Measurements from ENCODE around the gene PRLR.

- no peak for TF ChIP-seq POLR2AphosphoS5 (IDR thresholded peaks at IDR 0.05)
- TF ChIP-seq CTCF (IDR thresholded peaks at IDR 0.05 in 8 of 11, conservative IDR thresholded peaks at IDR 0.05 in 3 of 11): no peak
These were observed 103.3 kb downstream of the PRLR start for GRCh38 chr5:35127006-35127405.
